Kidney epithelial cell (primary cell): ENCODE results near the gene RNF144B. TPM values are rescaled to one million over a fixed set of nuclear protein-coding genes. Genes with fewer than 3 reads are reported as not detected.

Experiments
- DNase-seq: peaks from one replicate; pipeline ENCODE4 v3.0.0-alpha.2; 2010; ENCODE audit warnings: low read depth
- H3K27me3 ChIP-seq: 2 replicates; pipeline ENCODE4 v1.6.0; 2011; ENCODE audit warnings: low read length; ENCODE audit not compliant: control insufficient read depth, insufficient read depth
- H3K36me3 ChIP-seq: 2 replicates; pipeline ENCODE4 v1.5.1; 2011; ENCODE audit warnings: low read length; ENCODE audit not compliant: control insufficient read depth, insufficient read depth
- H3K4me3 ChIP-seq: 2 replicates; pipeline ENCODE4 v1.5.1; 2011; ENCODE audit warnings: low read depth, mild to moderate bottlenecking, control low read depth, low read length
- total RNA-seq: library from RNA; depleted of rRNA; stranded (reverse); fragments of >200 nt; gene quantifications from 2 replicates; pipeline ENCODE4 v1.2.3, GENCODE V29; 2015
- TF ChIP-seq, protein P1 (sequence below): IDR thresholded peaks from 2 replicates; pipeline ENCODE4 v1.5.1; 2011; ENCODE audit warnings: mild to moderate bottlenecking, moderate library complexity, low read length, control low read depth, inconsistent platforms; ENCODE audit not compliant: insufficient read depth, poor library complexity, severe bottlenecking

RNF144B gene
- total RNA-seq, 1 donor from 2014 or later = 13.2 TPM

GRCh38 chr6:18388942-18389341 lies 1.8 kb downstream of the RNF144B start:
- no peaks in the 10 kb centered on the region for H3K36me3 ChIP-seq
- TF ChIP-seq, protein P1, sequence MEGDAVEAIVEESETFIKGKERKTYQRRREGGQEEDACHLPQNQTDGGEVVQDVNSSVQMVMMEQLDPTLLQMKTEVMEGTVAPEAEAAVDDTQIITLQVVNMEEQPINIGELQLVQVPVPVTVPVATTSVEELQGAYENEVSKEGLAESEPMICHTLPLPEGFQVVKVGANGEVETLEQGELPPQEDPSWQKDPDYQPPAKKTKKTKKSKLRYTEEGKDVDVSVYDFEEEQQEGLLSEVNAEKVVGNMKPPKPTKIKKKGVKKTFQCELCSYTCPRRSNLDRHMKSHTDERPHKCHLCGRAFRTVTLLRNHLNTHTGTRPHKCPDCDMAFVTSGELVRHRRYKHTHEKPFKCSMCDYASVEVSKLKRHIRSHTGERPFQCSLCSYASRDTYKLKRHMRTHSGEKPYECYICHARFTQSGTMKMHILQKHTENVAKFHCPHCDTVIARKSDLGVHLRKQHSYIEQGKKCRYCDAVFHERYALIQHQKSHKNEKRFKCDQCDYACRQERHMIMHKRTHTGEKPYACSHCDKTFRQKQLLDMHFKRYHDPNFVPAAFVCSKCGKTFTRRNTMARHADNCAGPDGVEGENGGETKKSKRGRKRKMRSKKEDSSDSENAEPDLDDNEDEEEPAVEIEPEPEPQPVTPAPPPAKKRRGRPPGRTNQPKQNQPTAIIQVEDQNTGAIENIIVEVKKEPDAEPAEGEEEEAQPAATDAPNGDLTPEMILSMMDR = no peak
- H3K27me3 ChIP-seq = no peaks in the 10 kb centered on the region
- H3K4me3 ChIP-seq = peak overlapping the region; percentile 64
- no peak for DNase-seq

DNA sequence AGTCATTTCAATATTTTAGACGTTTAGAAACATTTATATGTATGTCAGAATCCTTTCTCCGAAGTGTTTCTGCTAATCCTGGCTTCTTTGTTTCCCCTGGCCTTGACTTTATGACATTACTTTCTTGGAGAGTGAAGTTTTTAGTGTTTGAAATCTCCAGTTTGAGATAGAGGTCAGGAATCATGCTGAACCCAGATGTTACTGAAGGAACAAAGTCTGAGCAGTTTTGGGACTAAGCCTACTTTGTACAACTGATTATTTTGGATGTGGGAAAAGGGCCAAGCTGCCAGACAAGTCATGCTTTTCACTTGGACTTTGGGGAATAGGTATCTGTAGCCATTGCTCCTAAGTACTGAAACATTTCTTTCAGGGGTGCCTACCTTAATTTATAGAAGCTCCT lies 2.3 kb downstream of the RNF144B start:
- Histone ChIP-seq H3K27me3 (no peaks in the 10 kb centered on the region), H3K4me3 (peak overlapping the region; percentile 64), H3K36me3 (no peaks in the 10 kb centered on the region)
- no peak for DNase-seq
- TF ChIP-seq, protein P1 = no peak

DNA sequence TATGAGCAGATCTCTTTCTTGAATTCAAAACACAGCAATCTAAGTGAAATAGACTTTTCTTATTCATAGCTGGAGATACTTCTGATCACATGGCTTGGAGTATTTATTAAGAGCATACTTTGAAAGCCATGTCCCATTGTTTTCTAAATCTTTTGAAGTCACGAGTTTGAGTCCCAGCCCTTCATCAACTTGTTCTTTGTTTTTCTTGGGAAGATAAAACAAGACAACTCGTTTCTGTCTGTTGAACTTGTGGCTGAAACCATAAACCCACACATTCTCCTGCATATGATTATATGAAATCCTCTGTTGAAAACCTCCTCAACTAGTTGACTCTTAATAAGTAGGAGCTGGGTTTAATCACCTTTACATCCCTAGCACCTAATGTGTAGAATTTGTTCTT lies 3.3 kb downstream of the RNF144B start:
- Histone ChIP-seq H3K4me3 (no peak overlapping the region), H3K27me3 (no peaks in the 10 kb centered on the region), H3K36me3 (no peaks in the 10 kb centered on the region)
- DNase-seq = no peak
- TF ChIP-seq, protein P1 = no peak

DNA sequence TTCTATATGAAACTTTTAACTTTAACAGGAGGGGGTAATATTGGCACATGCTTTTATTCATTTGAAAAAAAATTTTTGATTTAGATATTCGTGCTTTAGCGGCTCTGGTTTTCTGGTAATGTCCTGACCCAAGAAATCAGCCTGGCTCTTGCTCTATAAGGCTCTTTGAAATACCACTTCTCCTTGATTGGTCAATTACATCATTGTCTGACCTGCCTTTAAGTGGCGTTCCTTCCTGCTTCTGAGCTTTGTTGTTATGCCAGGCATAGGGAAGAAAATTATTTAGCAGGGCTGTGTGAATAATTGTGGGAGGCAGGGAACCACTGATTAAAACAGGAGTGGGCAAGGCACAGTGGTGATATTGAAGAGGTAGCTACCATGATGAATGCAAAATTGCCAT lies 3.9 kb downstream of the RNF144B start:
- no peak for DNase-seq
- H3K27me3 ChIP-seq = no peaks in the 10 kb centered on the region
- TF ChIP-seq, protein P1 = no peak
- no peak overlapping the region for H3K4me3 ChIP-seq
- no peaks in the 10 kb centered on the region for H3K36me3 ChIP-seq

GRCh38 chr6:18392346-18392877 lies 5.3 kb downstream of the RNF144B start:
- Histone ChIP-seq H3K27me3 (no peaks in the 10 kb centered on the region), H3K4me3 (no peak overlapping the region), H3K36me3 (no peaks in the 10 kb centered on the region)
- no peak for DNase-seq
- TF ChIP-seq, protein P1 = no peak

DNA sequence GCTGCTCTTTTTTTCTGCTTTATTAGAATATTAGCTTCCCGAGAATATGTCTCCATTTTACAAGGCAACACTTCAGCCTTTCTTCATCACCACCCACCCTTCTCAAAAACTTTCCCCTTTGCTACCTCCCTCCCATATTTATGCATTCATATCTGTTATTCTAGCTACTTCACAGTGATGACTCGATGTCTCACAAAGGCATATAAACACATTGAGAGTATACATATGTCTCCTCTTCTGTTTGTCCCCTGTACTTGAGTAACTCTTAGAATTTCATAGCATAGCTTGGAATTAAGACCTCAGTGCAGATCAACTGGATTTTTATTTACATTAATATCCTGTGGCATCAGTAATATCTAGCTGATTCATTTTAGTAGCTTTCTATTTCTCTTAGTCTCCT lies 6.5 kb downstream of the RNF144B start:
- DNase-seq = no peak
- H3K36me3 ChIP-seq = no peaks in the 10 kb centered on the region
- no peak overlapping the region for H3K4me3 ChIP-seq
- TF ChIP-seq, protein P1 = no peak
- no peaks in the 10 kb centered on the region for H3K27me3 ChIP-seq
